Testis (tissue), 3 donors: Measurements from ENCODE around the gene DENND1A. TPM values are rescaled to one million over a fixed set of nuclear protein-coding genes. Genes with fewer than 3 reads are reported as not detected.

Source experiments
- DNase-seq: peaks from one replicate; pipeline ENCODE4 v3.0.0-alpha.2; 2019
- H3K27ac ChIP-seq, 2 donors: fragments of 200-600 bp; sonication (generic); one replicate each; pipeline ENCODE4 v1.5.1; 2019
- H3K27me3 ChIP-seq: fragments of 200-600 bp; sonication (generic); one replicate; pipeline ENCODE4 v1.5.1; 2019
- H3K36me3 ChIP-seq: fragments of 200-600 bp; sonication (generic); one replicate; pipeline ENCODE4 v1.5.1; 2017; ENCODE audit warnings: low read depth; ENCODE audit errors: missing control alignments
- H3K4me1 ChIP-seq: fragments of 200-600 bp; sonication (generic); one replicate; pipeline ENCODE4 v1.5.1; 2019
- H3K4me3 ChIP-seq, 2 donors: fragments of 200-600 bp; sonication (generic); one replicate each; pipeline ENCODE4 v1.5.1; 2017 to 2019
- H3K9me3 ChIP-seq: fragments of 200-600 bp; sonication (generic); one replicate; pipeline ENCODE4 v1.5.1; 2017
- POLR2A ChIP-seq: fragments of 450-650 bp; IDR thresholded peaks from one replicate; pipeline ENCODE4 v1.6.1; 2017; ENCODE audit warnings: antibody characterized with exemption, mild to moderate bottlenecking, moderate library complexity
- WGBS, 2 donors: methylation state at CpG; one replicate each; pipeline ENCODE4 v1.1.5; 2018; 5-methylcytosine and 5-hydroxymethylcytosine counted together
- intact Hi-C: fragments of 100-400 bp; cut with DNase I; formaldehyde crosslinking; loops from one replicate; pipeline ENCODE4 v1.15.1; 2023; ENCODE audit warnings: low total_unique reads
- polyA plus RNA-seq: library from polyadenylated mRNA; stranded (reverse); fragments of 350-450 nt; fragmentation: Illumina TruSeq; extraction: RNeasy Lipid Tissue Mini Kit (QIAGEN cat#74804); gene quantifications from one replicate; pipeline ENCODE4 v1.2.3, GENCODE V29; 2014; ENCODE audit warnings: low read depth, low replicate concordance; ENCODE audit not compliant: insufficient read depth
- total RNA-seq, 2 donors: library from RNA; depleted of rRNA; stranded (reverse); fragments of >200 nt; gene quantifications; one replicate each; pipeline ENCODE4 v1.2.3, GENCODE V29; 2016
- TF ChIP-seq, protein P1 (sequence below), 3 experiments: fragments of 450-650 bp in 2 of 3; fragments of 200-600 bp in 1 of 3; sonication (generic) in 1 of 3; IDR thresholded peaks; one replicate each; pipeline ENCODE4 v1.5.1; 2016 to 2019; ENCODE audit warnings: antibody characterized with exemption in 3 of 3, mild to moderate bottlenecking in 2 of 3, moderate library complexity in 1 of 3

DENND1A gene
- total and polyA plus RNA-seq, 3 donors from 2014 or later: 20.3 to 47.4 (median 44.9) TPM

DNA sequence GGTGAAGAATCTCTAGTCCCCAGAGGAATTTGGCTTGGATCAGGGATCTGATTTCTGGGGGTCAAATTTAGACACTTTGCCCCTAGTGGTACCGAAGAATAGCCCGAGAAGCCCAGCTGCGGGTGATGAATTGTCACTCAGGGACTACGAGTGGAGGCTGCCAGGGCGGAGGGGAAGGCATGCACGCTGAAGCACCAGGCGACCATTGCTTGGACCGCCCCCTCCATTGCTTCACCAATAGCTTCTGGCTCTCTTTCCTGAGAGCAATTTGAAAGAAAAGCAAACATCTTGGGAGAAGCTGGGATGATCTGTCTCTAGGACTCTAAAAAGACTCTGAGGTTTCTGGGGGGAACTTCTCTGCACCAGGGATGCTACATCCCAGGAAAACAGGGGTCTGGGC is 436.3 kb downstream of the DENND1A start:
- intact Hi-C loops: no loop called here
- no peak for DNase-seq
- no peak for TF ChIP-seq POLR2A
- TF ChIP-seq, protein P1, sequence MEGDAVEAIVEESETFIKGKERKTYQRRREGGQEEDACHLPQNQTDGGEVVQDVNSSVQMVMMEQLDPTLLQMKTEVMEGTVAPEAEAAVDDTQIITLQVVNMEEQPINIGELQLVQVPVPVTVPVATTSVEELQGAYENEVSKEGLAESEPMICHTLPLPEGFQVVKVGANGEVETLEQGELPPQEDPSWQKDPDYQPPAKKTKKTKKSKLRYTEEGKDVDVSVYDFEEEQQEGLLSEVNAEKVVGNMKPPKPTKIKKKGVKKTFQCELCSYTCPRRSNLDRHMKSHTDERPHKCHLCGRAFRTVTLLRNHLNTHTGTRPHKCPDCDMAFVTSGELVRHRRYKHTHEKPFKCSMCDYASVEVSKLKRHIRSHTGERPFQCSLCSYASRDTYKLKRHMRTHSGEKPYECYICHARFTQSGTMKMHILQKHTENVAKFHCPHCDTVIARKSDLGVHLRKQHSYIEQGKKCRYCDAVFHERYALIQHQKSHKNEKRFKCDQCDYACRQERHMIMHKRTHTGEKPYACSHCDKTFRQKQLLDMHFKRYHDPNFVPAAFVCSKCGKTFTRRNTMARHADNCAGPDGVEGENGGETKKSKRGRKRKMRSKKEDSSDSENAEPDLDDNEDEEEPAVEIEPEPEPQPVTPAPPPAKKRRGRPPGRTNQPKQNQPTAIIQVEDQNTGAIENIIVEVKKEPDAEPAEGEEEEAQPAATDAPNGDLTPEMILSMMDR (IDR thresholded peaks at IDR 0.05): no peak
- H3K27ac ChIP-seq: no peak overlapping the region
- no peaks in the 10 kb centered on the region for H3K27me3 ChIP-seq
- H3K9me3 ChIP-seq: no peaks in the 10 kb centered on the region
- H3K36me3 ChIP-seq: no peaks in the 10 kb centered on the region
- 73 to 93% methylated on average over 8 of the region's 8 CpGs for WGBS, 2 donors
- no peak overlapping the region for H3K4me3 ChIP-seq
- no peaks in the 10 kb centered on the region for H3K4me1 ChIP-seq

DNA sequence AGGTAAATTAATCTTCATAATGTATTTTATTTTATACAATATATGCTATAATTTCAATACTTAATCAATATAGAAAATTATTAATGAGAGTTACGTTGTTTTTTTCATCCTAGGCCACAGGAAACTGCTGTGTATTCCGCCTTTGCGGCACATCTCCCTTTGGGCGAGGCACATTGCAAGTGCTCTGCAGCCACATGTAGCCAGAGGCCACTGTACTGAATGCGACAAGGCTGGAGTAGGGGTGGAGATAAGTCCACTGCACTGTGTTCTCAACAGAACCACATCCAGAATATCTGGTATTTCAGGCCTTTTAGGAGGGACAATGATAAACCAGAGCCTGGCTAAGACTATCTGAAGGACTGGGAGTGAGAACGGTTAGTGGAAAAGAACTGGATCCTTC is 439.2 kb downstream of the DENND1A start:
- no peak overlapping the region for H3K4me3 ChIP-seq
- intact Hi-C loops: no loop called here
- 95 to 99% methylated on average over 6 of the region's 6 CpGs for WGBS, 2 donors
- TF ChIP-seq POLR2A: no peak
- TF ChIP-seq, protein P1 (IDR thresholded peaks at IDR 0.05): no peak
- no peaks in the 10 kb centered on the region for H3K27me3 ChIP-seq
- no peaks in the 10 kb centered on the region for H3K9me3 ChIP-seq
- no peak overlapping the region for H3K27ac ChIP-seq
- H3K4me1 ChIP-seq: no peaks in the 10 kb centered on the region
- DNase-seq: no peak
- H3K36me3 ChIP-seq: no peaks in the 10 kb centered on the region

DNA sequence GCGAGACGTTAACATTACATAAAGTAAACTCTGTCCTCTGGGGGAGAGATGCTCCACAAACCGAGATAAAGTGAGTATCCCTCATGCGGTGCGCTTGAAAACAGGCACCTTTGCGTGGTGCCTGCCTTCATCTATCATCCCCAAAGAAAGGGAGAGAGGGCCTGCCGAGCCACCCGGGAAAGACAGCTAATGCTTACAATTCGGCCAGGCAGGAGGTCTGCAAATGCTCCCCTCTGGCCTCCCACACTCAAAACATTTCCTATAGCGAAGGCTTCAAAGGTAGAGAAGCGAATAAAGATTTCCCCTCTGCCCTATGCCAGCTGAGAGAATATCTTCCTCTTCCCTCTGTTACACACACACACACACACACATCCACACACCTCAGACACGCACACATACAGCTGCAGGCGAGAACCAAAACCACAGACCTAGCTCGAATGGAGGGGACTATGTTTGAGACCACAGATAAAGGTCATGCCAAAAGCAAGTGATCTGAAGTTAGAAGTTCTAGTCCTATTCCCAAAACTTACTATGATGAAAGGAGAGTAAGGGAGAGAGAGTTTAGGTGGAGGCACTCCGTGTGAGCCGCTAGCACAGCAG is 441.1 kb downstream of the DENND1A start:
- DNase-seq: no peak
- Histone ChIP-seq H3K27ac (no peak overlapping the region), H3K36me3 (no peaks in the 10 kb centered on the region), H3K4me1 (no peaks in the 10 kb centered on the region), H3K9me3 (no peaks in the 10 kb centered on the region), H3K4me3 (no peak overlapping the region), H3K27me3 (no peaks in the 10 kb centered on the region)
- WGBS, 2 donors: 81 to 84% methylated on average over 16 of the region's 16 CpGs
- intact Hi-C loops: no loop called here
- TF ChIP-seq, protein P1 (IDR thresholded peaks at IDR 0.05): no peak
- no peak for TF ChIP-seq POLR2A

DNA sequence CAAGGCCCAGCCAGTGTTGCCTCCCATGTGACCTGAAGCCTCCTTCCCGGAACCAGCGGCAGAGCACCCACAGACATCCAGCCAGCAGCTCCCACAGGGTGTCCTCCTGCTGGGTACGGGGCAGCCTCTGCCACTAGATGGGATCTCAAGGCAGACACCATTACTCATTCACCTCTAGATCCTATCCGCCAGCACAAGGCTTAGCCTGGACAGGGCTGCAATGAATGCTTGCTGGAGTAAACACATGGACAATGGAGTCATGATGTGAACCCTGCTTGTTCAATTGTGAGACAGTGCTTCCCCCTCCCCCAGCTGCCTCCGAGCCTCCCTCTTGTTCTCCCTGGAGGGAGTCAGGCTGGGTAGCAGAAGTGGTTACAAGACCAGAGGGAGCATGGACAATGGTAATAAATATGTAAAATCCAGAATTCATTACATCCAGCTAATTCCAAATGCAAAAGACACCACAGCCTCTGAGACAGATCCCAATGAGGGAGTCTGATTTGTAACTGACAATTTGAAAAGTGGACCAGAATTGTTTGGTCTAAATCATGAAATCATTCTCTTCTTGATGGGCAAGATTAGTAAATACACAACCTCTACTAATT is 441.9 kb downstream of the DENND1A start:
- WGBS, 2 donors: 89 to 91% methylated on average over 4 to 5 of the region's 5 CpGs
- no peaks in the 10 kb centered on the region for H3K4me1 ChIP-seq
- H3K36me3 ChIP-seq: no peaks in the 10 kb centered on the region
- intact Hi-C loops: no loop called here
- no peak for TF ChIP-seq POLR2A
- TF ChIP-seq, protein P1 (IDR thresholded peaks at IDR 0.05): no peak
- no peak for DNase-seq
- H3K9me3 ChIP-seq: no peaks in the 10 kb centered on the region
- H3K27me3 ChIP-seq: no peaks in the 10 kb centered on the region
- H3K27ac ChIP-seq: no peak overlapping the region
- no peak overlapping the region for H3K4me3 ChIP-seq

DNA sequence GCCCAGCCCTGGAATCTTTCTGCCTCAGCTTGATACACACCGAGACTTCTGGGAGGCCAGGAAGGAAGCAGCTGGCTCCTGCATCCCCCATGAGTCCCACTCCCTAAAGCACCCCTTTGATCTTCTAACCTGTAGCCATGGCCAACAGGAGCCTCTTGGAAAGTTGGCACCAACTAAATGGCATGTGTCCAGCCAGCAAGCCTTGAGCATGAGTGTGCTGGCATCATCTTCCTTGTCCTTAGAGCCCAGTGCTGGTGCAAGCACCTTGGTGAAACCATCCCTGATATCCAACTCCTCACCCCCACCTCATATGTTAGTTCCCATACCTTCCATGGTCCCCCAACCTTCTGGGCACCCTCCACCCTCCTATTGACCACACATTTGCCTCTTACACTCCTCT is 443.5 kb downstream of the DENND1A start:
- no peak overlapping the region for H3K4me3 ChIP-seq
- H3K36me3 ChIP-seq: no peaks in the 10 kb centered on the region
- no peak for TF ChIP-seq POLR2A
- TF ChIP-seq, protein P1 (IDR thresholded peaks at IDR 0.05): no peak
- intact Hi-C loops: no loop called here
- no peak overlapping the region for H3K27ac ChIP-seq
- no peaks in the 10 kb centered on the region for H3K4me1 ChIP-seq
- H3K27me3 ChIP-seq: no peaks in the 10 kb centered on the region
- no peaks in the 10 kb centered on the region for H3K9me3 ChIP-seq
- no peak for DNase-seq
- 58 to 92% methylated on average over 1 of the region's 1 CpG for WGBS, 2 donors
